ENCODE data around the gene GALNT18.

The GALNT18 gene

DNA sequence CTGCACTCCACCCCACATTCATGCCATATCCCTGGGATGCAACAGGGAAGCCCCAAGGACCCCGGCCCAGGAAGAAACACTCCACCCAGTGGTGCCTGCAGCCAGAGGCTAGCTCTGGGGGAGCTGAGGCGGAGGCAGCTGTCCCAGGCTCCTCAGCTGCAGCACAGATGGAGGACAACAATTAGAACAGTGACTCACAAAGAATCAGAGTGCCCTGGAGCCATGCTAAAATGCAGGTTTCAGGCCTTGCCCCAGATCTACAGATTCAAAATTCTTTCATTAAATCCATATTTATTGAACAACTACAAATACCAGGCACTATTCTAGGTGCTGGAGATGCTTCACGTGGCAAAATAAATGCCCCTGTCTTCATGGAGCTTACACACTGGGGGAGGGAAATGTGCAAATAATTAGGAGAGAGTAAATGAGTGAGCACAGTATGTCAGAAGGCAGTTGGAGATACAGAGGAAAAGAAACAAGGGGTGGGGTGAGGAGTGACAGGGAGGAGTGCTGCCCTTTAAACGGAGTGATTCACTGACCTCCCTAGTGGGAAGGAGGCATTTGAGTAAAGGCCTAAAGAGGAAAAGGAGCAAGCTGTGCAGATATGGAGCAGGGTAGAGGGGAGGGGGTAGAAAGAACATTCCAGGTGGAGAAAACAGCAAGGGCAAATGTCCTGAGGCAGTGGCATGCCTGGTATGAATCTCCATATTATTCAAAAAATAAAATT lies 195.4 kb downstream of the GALNT18 start:
- DNase-seq, result no peak

- no peak for DNase-seq
These were observed 196.0 kb downstream of the GALNT18 start for GRCh38 chr11:11425806-11426205.

GRCh38 chr11:11424688-11425087 lies 197.1 kb downstream of the GALNT18 start:
- no peak for DNase-seq

DNA sequence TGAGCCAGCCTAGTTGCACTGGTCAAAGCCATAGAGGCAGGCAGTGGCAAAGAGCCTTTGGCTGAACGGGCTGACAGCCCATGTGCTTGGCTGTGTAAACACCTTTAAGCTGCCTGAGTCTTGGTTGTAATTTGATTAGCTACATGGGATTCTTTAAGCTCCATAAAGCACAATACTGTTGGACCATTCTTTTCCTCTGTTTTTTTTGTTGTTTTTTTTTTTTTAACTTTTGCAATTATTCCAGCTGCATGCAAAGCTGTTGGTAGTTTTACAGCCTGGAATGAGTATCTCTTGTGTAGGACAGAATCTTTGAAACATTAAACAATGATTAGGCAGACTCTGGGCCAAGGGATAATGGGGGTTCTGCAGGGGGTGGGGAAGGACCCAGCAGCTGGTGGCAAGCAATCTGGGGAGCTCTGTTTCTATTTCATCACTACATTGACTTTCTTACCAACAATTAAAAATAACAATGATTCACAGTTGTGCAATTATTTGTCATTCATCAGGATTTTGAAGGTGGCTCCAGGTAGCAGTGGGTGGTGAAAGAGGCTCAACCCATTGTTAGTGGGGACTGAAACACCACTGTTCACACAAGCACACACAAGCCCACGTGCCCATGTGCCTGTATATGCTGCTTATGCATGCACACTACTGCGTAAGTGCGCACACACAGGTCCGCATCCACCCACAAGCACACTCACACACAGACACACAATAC lies 199.2 kb downstream of the GALNT18 start:
- DNase-seq, result no peak

- no peak for DNase-seq
These were observed 200.3 kb downstream of the GALNT18 start for GRCh38 chr11:11421509-11421908.

DNA sequence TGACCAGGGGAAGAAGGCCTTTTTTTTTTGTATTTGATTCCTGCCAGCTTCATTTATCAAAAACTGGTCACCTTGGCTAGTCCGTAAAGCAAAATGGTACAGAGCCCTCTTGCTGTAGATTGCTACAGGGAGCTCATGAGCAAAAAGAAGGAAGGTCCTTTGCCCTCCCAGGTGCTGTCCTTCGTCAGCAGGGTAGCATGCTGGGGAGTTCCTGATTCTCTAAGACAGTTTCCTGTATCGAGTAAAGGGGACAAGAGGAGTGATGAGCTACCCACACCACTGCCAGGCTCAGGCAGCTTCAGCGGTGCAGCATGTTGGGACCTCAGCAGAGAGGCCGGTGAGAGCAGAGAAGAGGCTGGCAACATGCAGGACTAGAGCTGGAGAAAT lies 200.9 kb downstream of the GALNT18 start:
- no peak for DNase-seq

DNA sequence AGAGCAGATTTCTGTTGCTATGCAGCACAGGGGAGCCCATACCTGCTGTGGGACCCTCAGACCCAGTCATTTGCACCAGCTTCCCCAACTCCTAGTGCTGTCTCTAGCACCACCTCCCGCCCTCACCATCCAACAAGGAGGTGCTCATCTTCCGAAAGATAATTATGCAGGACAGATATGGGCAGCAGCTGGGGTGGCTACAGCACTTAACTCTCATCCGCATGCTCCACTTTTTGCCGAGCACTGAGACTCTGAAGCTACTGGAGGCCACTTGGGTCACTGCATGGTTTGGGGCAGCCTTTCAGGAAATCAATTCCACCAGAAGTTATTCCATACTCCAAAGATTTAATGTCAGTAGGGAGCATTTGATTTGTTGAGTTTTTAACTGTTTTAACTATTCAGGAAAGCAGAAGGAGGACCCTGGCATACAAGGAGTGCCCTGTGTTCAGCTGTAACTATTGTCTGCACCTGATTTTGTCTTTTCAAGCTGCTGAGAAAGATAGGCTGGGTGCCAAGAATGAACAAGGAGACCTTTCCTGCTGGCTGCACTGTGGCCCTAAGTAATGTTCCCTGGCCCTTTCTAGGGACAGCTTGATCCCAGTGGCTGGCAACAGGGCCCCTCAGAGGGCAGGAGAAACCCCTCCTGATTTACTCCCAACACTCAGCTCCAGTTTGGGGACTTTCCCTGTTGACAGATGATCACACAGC lies 201.5 kb downstream of the GALNT18 start:
- no peak for DNase-seq

- no peak for DNase-seq
These were observed 202.1 kb downstream of the GALNT18 start for GRCh38 chr11:11419747-11420146.

DNA sequence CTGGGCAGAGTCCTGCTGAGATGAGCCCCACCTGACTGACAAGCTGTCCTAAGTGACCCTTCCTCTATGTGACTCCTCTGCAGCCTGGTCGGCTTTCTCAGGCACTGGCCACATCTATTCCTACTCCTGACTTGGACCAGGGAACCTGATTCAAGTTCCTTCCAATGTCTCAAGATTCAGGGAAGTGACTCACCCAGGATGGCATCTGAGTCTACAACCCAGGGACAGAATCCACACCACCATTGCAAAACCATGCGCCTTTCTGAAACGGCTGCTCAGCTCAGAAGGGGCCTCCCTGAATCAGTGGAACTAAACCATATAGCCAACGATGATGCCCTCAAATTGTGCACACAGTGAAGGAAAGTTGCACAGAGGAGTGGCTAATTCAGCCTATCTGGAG lies 204.9 kb downstream of the GALNT18 start:
- no peak for DNase-seq

GRCh38 chr11:11416502-11416901 lies 205.3 kb downstream of the GALNT18 start:
- DNase-seq, result peak; percentile 10

GRCh38 chr11:11415901-11416300 lies 205.9 kb downstream of the GALNT18 start:
- no peak for DNase-seq

GRCh38 chr11:11414996-11415395 lies 206.8 kb downstream of the GALNT18 start:
- DNase-seq, result no peak

DNA sequence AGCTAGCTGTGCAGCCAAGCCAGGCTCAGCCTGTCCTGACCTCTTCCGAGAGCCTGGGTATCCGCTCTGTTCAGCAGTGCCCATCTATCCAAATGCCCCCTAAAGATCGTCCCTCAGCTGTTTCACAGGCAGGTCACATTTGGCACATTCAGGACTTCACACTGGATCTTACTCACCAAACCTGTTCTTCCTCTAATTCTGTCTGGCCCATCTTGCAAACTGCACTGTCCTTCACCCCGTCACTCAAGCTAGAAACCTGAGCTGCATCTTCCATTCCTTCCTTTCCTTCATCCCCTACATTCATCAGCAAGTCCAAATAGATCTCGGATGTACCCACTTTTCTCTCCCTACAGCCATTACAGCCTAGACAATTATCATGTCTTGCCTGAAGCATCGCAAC lies 208.0 kb downstream of the GALNT18 start:
- no peak for DNase-seq

- no peak for DNase-seq
These were observed 210.3 kb downstream of the GALNT18 start for GRCh38 chr11:11411401-11411985.

DNA sequence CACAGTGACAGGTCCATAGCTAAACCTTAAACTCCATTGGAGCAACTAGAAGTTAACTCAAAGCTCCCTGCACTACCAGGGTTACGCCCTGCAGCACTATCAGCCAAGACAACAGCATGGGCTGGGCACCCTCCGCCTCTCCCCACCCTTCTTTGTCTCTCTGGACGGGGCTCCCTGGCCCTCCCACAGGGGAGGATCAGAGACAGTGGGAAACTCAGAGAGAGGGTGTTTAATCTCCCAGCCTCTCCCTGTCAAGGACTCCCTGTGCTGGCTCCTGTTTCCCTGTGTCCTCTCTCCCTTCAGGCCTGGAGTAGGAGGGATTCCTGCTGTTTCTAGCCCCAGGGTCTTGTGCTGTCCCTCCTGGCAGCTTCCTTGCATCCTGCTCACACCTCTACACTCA lies 211.9 kb downstream of the GALNT18 start:
- peak; percentile 64 for DNase-seq

- DNase-seq, result no peak
These were observed 212.6 kb downstream of the GALNT18 start for GRCh38 chr11:11409224-11409623.

- no peak for DNase-seq
These were observed 213.2 kb downstream of the GALNT18 start for GRCh38 chr11:11408436-11409221.

- no peak for DNase-seq
These were observed 214.1 kb downstream of the GALNT18 start for GRCh38 chr11:11407763-11408084.

DNA sequence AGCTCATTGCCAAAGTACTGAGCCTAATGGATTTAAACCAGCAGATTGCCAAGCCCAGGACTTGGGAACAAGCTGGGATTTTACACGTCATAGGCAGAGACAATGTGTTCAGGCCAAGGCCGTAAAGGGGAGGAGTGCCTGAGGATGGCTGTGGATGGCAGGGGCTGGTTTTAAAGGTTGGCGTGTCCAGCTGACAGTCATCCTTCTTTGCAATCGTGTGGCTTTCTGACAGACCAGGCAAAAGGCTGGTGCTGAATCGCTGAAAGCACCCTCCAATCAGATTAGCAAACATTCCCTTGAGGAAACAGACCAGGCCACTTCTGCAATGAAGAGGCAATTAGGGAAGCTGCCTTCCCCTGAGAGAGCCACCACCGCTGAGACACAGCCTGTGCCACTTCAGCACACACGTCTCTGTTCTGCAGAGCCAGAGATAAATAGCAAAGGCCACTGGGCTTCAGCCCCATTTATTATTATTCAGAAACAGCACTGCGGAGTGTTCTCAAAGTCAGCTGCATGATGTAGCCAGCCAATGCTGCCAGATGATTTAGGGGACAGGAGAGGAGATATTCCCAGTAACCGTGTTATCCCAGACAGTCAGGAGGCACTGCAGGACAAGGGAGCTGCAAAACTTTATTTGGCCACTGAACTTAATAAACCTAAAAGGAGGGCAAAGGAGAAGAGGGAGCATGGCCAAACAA lies 214.6 kb downstream of the GALNT18 start:
- DNase-seq, result peak; percentile 58

GRCh38 chr11:11406652-11407051 lies 215.2 kb downstream of the GALNT18 start:
- DNase-seq, result no peak

DNA sequence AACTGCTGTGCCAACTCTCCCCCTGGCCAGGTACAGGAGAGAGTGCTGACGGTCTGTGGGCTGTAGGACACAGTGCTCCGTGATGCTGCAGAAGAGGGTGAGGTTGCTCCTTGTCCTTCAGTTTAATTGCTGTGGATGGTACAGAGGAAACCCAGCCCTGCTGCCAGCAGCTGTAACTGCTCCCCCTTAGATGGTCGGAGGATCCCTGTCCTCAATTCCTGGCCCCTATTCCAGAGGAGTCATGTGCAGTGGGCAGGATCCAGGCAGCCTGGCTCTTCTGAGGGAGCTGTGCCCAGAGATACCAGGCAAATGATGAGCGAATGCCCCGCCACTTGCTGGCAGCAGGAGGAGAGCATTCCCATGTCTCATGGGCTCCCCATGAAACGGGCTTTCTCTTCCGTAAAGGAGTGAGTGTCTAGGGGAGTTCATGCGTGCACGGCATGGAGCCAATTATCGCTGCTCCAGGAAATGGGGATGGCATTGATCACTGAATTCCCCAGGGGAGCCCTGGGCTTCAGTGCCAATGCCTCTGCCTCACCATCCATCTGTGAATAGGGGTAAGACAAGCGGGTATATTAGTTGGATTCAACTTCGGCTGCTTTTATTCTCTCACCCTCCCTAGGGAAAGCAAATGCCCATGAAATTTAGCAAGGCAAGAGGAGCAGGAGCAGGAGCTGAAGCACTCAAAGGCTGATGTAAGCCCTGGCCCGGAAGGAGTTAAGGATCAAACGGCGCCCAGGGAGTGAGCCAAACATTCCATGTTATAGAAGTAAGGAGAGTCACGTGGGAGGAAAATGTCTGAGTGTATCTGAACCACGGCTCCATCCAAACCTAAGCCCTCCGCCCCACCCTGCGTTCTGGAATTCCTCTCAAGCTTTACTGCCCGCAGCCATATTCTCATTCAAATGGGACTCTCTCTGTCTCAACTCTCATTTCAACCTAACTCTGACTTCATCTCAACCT lies 217.8 kb downstream of the GALNT18 start:
- DNase-seq, result no peak
